ENCODE data around the gene SGMS1.

The SGMS1 gene

DNA sequence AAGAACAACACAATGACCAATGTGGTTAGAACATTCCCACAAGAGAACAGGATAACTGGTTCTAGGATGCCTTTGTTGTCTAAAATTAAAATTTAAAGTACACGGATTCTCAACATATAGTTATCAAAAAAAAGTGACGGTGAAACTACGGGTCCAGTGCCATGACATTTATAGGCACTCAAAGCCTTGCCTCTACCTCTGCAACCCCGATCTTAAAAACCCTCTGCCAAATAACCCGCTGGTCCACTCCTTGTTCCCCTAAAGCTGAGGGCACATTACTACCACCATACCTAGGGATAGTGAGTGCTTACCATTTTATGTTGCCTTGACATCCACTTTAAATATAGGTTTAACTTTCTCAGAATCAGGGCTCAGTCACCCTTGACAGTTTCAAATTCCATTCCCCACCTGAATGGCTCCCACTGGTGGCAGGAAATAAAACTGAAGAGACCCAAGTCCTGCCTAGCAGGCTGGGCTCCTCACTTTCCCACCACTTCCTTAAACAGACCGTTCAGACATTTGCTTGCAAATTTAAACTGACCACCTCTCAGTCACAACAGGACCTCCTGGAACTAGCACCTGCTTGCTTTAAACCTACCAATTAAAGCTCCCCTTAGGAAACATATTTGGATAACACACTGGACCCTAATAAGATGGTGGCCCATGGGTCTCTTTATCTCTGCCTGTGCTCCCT is 202.6 kb downstream of the SGMS1 start:
- no peak for DNase-seq (ENCODE audit: low read depth in 2 of 2)

GRCh38 chr10:50420196-50420595 is 203.6 kb downstream of the SGMS1 start:
- DNase-seq (ENCODE audit: low read depth in 2 of 2) = no peak

- no peak for DNase-seq (ENCODE audit: low read depth in 2 of 2)
These were observed 204.0 kb downstream of the SGMS1 start for GRCh38 chr10:50419756-50420155.

DNA sequence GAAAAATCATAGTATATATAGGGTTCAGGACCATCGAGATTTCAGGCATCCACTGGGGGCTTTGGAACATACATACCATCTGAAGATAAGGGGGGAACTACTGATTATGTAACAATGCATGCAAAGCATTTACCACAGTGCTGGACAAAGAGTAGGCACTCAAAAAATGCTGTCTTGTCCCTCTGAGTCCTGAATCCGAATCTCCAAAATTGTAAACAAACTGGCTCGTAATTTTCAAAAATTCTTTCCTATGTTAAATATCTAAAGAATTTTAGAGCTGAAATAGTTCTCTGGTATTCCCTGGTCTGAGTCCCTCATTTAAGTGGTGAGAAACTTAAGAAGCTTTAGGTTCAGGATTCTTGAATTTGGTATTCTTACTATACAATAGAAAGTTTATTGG is 204.7 kb downstream of the SGMS1 start:
- DNase-seq (ENCODE audit: low read depth in 2 of 2) = no peak

DNA sequence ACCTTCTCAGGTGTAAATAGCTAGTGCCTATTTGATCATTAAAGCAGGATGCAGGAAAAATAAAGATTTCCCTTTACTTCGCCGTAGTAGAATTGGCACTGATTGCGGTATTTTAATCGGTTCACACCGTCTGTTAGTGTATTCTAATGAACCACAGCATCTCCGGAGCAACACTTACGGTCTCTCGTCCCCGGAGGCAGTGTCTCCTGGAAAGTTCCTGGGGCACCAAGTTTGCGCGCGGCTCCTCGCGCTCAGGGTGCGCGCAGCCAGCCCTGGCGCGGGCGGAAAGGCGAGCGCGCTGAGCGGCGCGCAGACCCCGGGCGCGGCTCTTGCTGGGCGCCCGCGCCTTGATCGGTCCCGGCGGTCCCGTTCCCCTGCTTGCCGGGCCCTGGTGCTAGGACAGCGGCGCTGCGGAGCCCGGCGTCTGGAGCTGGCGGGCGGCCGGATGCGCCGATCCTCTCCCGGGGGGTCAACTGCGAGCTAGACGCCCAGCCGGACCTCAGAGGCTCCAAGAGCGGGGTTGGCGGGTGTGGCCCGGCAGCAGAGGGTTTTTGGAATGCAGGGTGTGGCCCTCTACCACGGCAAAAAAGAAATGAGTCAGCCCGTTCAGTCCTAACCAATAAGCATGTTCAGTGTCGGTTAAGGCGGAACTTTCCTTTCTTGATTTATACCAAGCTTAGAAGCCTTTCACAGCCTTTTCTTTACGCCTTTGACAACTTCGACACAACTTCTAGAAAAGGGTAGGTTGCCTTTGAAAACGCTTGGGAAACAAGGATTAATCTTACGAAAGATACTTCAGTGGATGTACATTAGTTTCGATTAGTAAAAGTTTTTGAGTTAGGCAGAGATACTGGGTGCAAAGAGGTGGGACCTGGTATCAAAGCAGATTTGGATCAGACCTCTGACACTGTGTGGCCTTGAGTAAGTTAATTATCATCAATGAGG is 205.6 kb downstream of the SGMS1 start:
- peak in 1 of 2 donors; percentile 32 for DNase-seq (ENCODE audit: low read depth in 2 of 2)

DNA sequence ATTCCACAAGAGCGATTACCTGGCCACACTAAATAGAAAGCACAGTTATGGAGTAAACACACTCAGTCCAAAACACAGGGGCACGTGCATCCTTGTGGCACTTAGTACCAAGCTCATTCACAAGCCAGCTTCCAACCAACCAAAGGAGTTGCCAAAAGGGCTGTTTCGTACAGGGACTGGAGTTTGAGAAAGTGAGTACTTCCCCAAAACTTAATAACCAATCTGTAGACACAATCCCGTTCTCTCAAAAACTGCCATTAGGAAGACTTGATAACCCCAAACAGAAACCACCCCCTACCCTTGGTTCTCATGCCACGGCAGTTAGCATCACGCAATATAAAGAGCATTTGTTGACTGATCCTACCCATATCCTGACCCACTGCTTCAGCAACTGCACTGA is 206.3 kb downstream of the SGMS1 start:
- DNase-seq (ENCODE audit: low read depth in 2 of 2) = no peak

- no peak for DNase-seq (ENCODE audit: low read depth in 2 of 2)
These were observed 206.9 kb downstream of the SGMS1 start for GRCh38 chr10:50416881-50417280.

GRCh38 chr10:50416181-50416824 is 207.5 kb downstream of the SGMS1 start:
- DNase-seq (ENCODE audit: low read depth in 2 of 2) = no peak

DNA sequence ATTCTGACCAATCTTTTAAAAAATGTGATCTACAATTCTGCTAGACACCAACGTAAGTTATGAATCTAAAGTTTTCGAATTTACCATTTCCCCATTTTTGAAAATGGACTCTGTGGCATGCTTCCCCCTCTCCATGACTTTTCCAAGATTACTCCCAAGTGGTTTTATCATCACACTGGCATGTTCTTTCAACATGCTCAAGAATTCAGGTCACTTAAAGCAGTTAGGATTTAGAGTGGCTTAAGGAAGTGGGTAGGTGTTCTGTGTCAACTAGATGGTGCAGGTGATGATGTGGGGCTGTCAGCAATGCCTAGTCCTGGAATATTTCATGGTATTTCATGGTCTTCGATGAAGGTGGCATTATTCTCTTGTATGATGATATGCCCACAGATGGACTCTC is 208.5 kb downstream of the SGMS1 start:
- no peak for DNase-seq (ENCODE audit: low read depth in 2 of 2)

- no peak for DNase-seq (ENCODE audit: low read depth in 2 of 2)
These were observed 213.5 kb downstream of the SGMS1 start for GRCh38 chr10:50410066-50410811.

DNA sequence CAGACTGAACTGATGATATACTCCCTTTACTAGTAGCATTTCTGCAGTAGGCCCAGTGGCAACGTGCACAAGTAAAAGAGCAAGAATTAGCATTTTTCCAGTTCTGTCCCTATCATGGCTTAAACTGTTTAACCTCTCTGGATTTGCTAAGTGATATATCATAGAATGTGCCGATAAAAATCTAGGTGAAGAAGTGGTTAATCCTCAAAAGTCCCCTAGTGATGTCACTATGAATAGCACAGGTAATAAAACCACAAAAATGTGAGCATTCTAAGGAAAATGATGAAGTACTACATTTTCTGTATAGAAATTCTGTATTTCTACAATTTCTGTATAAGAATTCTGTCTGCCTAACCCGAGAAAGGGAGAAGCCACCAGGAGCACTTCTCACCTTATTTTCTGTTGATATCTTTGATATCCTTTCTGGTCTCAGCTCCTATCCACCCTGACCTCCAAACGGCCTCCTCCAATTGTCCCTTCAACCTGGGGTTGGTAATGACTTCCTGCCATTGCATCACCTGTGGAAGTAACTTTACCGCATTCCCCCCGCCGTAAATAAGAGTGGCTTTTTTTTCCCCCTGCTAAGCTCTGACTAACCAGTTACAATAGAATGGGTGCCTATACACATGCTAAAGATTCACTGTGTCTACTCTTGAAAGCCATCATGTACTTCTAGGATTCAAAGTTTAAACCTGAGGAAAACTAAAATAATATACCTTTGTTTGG is 216.5 kb downstream of the SGMS1 start:
- no peak for DNase-seq (ENCODE audit: low read depth in 2 of 2)

DNA sequence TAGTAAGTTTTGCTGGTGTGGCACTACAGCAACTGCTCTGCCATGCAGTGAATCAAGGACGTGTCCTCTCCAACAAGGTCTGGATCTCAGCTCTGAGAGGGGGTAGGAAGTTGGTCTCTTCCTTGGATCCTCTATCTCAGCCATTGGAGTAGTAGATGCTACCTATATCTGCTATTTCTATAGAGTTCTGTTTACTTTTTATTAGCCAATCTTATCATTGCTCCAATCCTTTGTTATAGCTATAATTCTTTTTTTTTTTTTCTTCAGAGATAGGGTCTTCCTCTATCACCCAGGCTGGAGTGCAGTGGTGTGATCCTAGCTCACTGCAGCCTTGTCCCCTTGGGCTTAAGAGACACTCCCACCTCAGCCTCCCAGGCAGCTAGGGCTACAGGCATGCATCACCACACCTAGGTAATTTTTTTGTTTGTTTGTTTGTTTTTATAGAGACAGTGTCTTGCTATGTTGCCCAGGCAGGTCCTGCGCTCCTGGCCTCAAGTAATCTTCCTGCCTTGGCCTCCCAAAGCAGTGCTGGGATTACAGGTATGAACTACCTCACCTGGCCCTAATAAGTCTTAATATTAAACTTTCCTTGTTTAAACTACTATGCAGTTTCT is 217.2 kb downstream of the SGMS1 start:
- DNase-seq (ENCODE audit: low read depth in 2 of 2) = no peak

- DNase-seq (ENCODE audit: low read depth in 2 of 2) = no peak
These were observed 218.0 kb downstream of the SGMS1 start for GRCh38 chr10:50405723-50406122.

DNA sequence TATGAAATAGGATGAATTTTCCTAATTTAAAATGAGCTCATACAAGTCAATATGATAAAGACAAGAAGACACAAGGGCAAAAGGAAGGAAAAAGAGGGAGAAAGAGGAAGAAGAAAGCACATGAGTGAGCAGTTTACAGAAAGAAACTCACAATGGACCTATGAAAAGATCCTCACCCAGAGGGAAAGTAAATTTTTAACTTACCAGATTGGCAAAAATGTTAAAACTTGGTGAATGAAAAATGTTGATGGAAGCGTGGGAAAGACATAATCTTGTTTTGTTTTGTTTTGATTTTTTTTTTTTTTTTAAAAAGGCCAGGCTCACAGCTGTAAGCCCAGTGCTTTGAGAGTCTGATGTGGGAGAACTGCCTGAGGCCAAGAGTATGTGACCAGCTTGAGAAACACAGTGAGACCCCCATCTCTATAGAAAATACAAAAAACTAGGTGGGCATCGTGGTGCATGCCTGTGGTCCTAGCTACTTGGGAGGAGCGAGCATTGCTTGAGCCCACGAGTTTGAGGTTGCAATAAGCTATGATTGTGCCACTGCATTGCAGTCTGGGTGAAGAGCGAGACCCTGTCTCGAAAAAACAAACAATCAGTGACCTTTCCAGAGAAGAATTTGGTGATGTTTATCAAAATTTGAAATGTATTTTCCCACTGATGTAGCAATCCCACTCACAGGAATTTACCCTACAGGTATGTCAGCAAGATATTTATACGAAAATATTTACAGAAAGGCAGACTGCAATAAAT is 219.6 kb downstream of the SGMS1 start:
- DNase-seq (ENCODE audit: low read depth in 2 of 2) = no peak

DNA sequence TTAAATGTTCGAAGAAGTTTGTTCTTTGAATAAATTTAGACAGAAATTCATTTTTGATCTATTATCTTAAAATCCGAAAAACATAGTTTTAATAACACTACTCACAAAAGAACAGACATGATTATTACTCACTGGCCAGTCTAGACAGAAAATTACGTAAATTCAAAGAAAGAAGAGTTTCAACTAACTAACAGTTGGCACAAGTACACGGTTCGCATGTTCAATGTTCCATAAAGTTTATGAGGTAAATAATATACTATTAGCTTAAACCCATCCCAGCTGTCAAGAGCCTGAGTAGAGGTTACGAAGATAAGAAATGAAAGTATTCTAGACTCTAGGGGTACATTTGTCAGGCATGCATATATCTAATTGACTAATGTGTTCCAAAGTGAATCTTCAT is 220.7 kb downstream of the SGMS1 start:
- no peak for DNase-seq (ENCODE audit: low read depth in 2 of 2)

DNA sequence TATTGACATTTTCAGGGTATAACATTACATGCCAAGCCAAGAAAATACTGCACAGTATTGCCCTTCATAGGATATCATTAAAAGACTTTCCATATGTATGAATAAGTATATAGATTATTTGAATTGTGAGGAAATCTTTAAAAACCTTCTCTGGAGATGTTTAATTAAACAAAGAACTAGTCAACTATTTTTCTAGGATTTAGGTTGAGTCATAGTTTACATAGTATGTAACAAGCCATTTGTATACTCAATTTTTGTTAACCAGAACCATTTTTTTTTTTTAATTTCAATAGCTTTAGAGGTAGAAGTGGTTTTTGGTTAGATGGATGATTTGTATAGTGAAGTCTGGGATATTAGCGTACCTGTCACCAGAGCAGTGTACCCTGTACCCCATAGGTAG is 221.3 kb downstream of the SGMS1 start:
- no peak for DNase-seq (ENCODE audit: low read depth in 2 of 2)

GRCh38 chr10:50400694-50401093 is 223.1 kb downstream of the SGMS1 start:
- no peak for DNase-seq (ENCODE audit: low read depth in 2 of 2)

GRCh38 chr10:50398823-50399222 is 224.9 kb downstream of the SGMS1 start:
- no peak for DNase-seq (ENCODE audit: low read depth in 2 of 2)

DNA sequence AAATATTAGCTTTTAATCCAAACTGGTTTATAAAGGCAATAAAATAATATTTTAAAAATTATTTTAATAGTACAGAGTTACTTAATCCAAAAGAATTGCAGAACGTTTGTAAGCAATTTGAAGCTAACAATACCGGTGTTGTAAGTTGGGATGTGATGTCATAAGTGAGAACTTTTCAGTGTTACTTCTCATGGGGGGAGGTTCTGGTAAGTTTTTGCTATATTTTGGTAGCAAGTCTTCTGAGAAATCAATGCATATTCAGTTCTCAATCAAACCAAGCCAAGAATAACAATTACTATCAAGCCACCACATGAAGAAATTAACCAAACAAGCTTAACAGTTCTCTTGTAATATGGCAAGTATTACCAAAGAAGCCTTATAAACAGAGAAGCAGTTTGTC is 225.4 kb downstream of the SGMS1 start:
- DNase-seq (ENCODE audit: low read depth in 2 of 2) = no peak
